ENCODE measurements around the gene ANXA2. TPM values are rescaled to one million over a fixed set of nuclear protein-coding genes. Genes with fewer than 3 reads are reported as not detected.

Gene ANXA2
- total RNA-seq, 1 experiment from 2014 or later = 1,038 TPM

DNA sequence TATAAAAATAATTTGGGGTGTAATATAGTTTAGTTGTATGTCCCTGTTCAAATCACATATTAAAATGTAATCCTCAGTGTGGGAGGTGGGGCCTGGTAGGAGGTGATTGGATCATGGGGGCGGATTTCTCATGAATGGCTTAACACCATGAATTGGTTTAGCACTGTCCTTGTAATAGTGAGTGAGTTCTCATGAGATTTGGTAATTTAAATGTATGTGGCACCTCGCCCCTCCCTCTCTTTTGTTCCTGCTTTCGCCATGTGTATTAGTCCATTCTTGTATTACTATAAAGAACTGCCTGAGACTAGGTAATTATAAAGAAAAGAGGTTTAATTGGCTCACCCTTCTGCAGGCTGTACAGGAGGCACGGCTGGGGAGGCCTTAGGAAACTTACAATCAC is 83.9 kb downstream of the ANXA2 start:
- no peaks in the 10 kb centered on the region for H3K27me3 ChIP-seq (replicated peaks; ENCODE audit: insufficient read depth, low read depth, low read length, poor library complexity)
- H3K9me3 ChIP-seq (ENCODE audit: low read depth, low read length, poor library complexity, severe bottlenecking) = no peaks in the 10 kb centered on the region
- no peak overlapping the region for H3K27ac ChIP-seq (ENCODE audit: low read depth, low read length, poor library complexity, severe bottlenecking)
- POLR2A ChIA-PET (ENCODE audit: low non-redundant PET) = no interaction called here
- no peak overlapping the region for H3K4me3 ChIP-seq (ENCODE audit: low read depth, low read length, poor library complexity, severe bottlenecking)
- H3K4me1 ChIP-seq (ENCODE audit: insufficient read depth, low read length, poor library complexity, severe bottlenecking) = no peaks in the 10 kb centered on the region
- intact Hi-C loops (cut with micrococcal nuclease; ENCODE audit: unreplicated experiment) = no loop called here
- no peaks in the 10 kb centered on the region for H3K36me3 ChIP-seq (ENCODE audit: insufficient read depth, low read length, poor library complexity, severe bottlenecking)
- no peak for DNase-seq (ENCODE audit: low spot score)
- TF ChIP-seq EZH2 (IDR thresholded peaks at IDR 0.05; ENCODE audit: borderline replicate concordance, low read depth, low read length, poor library complexity, severe bottlenecking) = no peak
- TF ChIP-seq, protein P1, sequence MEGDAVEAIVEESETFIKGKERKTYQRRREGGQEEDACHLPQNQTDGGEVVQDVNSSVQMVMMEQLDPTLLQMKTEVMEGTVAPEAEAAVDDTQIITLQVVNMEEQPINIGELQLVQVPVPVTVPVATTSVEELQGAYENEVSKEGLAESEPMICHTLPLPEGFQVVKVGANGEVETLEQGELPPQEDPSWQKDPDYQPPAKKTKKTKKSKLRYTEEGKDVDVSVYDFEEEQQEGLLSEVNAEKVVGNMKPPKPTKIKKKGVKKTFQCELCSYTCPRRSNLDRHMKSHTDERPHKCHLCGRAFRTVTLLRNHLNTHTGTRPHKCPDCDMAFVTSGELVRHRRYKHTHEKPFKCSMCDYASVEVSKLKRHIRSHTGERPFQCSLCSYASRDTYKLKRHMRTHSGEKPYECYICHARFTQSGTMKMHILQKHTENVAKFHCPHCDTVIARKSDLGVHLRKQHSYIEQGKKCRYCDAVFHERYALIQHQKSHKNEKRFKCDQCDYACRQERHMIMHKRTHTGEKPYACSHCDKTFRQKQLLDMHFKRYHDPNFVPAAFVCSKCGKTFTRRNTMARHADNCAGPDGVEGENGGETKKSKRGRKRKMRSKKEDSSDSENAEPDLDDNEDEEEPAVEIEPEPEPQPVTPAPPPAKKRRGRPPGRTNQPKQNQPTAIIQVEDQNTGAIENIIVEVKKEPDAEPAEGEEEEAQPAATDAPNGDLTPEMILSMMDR (conservative IDR thresholded peaks at IDR 0.05; ENCODE audit: low read depth, low read length) = no peak
- CTCF ChIA-PET = no interaction called here
- no TSS peak for BruUV-seq (replicated peaks)

- Histone ChIP-seq H3K4me3 (ENCODE audit: low read depth, low read length, poor library complexity, severe bottlenecking) (no peak overlapping the region), H3K9me3 (ENCODE audit: low read depth, low read length, poor library complexity, severe bottlenecking) (no peaks in the 10 kb centered on the region), H3K27ac (ENCODE audit: low read depth, low read length, poor library complexity, severe bottlenecking) (no peak overlapping the region), H3K4me1 (ENCODE audit: insufficient read depth, low read length, poor library complexity, severe bottlenecking) (no peaks in the 10 kb centered on the region), H3K27me3 (replicated peaks; ENCODE audit: insufficient read depth, low read depth, low read length, poor library complexity) (no peaks in the 10 kb centered on the region), H3K36me3 (ENCODE audit: insufficient read depth, low read length, poor library complexity, severe bottlenecking) (no peaks in the 10 kb centered on the region)
- no peak for DNase-seq (ENCODE audit: low spot score)
- CTCF ChIA-PET = no interaction called here
- TF ChIP-seq, protein P1 (conservative IDR thresholded peaks at IDR 0.05; ENCODE audit: low read depth, low read length) = no peak
- TF ChIP-seq EZH2 (IDR thresholded peaks at IDR 0.05; ENCODE audit: borderline replicate concordance, low read depth, low read length, poor library complexity, severe bottlenecking) = no peak
- POLR2A ChIA-PET (ENCODE audit: low non-redundant PET) = no interaction called here
- intact Hi-C loops (cut with micrococcal nuclease; ENCODE audit: unreplicated experiment) = no loop called here
- BruUV-seq (replicated peaks) = no TSS peak
These were observed 90.8 kb downstream of the ANXA2 start for GRCh38 chr15:60307034-60307433.

DNA sequence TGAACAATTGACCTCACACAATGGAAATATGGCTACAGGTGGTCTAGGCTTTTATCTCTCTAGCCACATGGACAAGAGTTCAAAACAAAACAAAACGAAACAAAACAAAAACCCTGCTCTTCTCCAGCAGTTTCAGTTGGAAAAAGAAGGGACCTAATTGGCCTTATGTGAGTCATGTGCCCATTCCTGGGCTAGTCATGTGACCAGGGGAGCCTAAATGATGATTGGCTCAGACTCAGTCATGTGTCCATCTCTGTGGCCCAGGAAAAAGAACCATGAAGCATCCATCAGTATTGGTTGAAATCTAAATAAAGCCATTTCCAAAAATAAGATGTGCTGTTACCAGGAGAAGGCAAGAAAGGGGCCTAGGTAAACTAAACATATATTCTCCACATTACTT is 96.8 kb downstream of the ANXA2 start:
- Histone ChIP-seq H3K36me3 (ENCODE audit: insufficient read depth, low read length, poor library complexity, severe bottlenecking) (no peaks in the 10 kb centered on the region), H3K27ac (ENCODE audit: low read depth, low read length, poor library complexity, severe bottlenecking) (no peak overlapping the region), H3K27me3 (replicated peaks; ENCODE audit: insufficient read depth, low read depth, low read length, poor library complexity) (no peaks in the 10 kb centered on the region), H3K9me3 (ENCODE audit: low read depth, low read length, poor library complexity, severe bottlenecking) (no peaks in the 10 kb centered on the region), H3K4me3 (ENCODE audit: low read depth, low read length, poor library complexity, severe bottlenecking) (no peak overlapping the region), H3K4me1 (ENCODE audit: insufficient read depth, low read length, poor library complexity, severe bottlenecking) (peaks cover 8% of the 10 kb centered on the region)
- no TSS peak for BruUV-seq (replicated peaks)
- no peak for TF ChIP-seq EZH2 (IDR thresholded peaks at IDR 0.05; ENCODE audit: borderline replicate concordance, low read depth, low read length, poor library complexity, severe bottlenecking)
- TF ChIP-seq, protein P1 (conservative IDR thresholded peaks at IDR 0.05; ENCODE audit: low read depth, low read length) = no peak
- ChIA-PET POLR2A (ENCODE audit: low non-redundant PET) (no interaction called here), CTCF (no interaction called here)
- DNase-seq (ENCODE audit: low spot score) = peak; percentile 29
- intact Hi-C loops (cut with micrococcal nuclease; ENCODE audit: unreplicated experiment) = no loop called here

Data from A673 (cell line).